HUES64 (cell line): ENCODE measurements around the gene IRF1.
A peak's percentile ranks its signal among the peaks of the same experiment; 100 is the strongest.
"Not testable (repeated sequence)": the region's sequence is repeated elsewhere in the genome, so short reads cannot be mapped to it uniquely, and the experiment has no call there.

ENCODE experiments used
- H3K27ac ChIP-seq: 2 replicates; pipeline ENCODE4 v1.7.0; 2013; ENCODE audit warnings: low read depth, low read length, inconsistent platforms
- H3K27me3 ChIP-seq: 2 replicates; pipeline ENCODE4 v1.6.1; 2013; ENCODE audit warnings: mild to moderate bottlenecking, low read length; ENCODE audit not compliant: insufficient read depth
- H3K36me3 ChIP-seq: 2 replicates; pipeline ENCODE4 v1.6.1; 2013; ENCODE audit warnings: mild to moderate bottlenecking, low read length; ENCODE audit not compliant: insufficient read depth
- H3K4me1 ChIP-seq: 2 replicates; pipeline ENCODE4 v1.6.1; 2013; ENCODE audit warnings: mild to moderate bottlenecking, low read length, moderate library complexity; ENCODE audit not compliant: insufficient read depth
- H3K4me3 ChIP-seq: 2 replicates; pipeline ENCODE4 v1.5.1; 2013; ENCODE audit warnings: mild to moderate bottlenecking, low read length, moderate library complexity
- H3K9ac ChIP-seq: 2 replicates; pipeline ENCODE4 v1.6.1; 2013; ENCODE audit warnings: mild to moderate bottlenecking, low read depth, low read length
- H3K9me3 ChIP-seq: 2 replicates; pipeline ENCODE4 v1.6.1; 2013; ENCODE audit warnings: low read depth, low read length; ENCODE audit not compliant: insufficient read depth
- WGBS: fragments of 150-250, 120-280 bp; methylation state at CpG from one replicate; pipeline ENCODE4 v1.1.7; 2013; ENCODE audit warnings: missing lambda C conversion rate; 5-methylcytosine and 5-hydroxymethylcytosine counted together

The IRF1 gene

DNA sequence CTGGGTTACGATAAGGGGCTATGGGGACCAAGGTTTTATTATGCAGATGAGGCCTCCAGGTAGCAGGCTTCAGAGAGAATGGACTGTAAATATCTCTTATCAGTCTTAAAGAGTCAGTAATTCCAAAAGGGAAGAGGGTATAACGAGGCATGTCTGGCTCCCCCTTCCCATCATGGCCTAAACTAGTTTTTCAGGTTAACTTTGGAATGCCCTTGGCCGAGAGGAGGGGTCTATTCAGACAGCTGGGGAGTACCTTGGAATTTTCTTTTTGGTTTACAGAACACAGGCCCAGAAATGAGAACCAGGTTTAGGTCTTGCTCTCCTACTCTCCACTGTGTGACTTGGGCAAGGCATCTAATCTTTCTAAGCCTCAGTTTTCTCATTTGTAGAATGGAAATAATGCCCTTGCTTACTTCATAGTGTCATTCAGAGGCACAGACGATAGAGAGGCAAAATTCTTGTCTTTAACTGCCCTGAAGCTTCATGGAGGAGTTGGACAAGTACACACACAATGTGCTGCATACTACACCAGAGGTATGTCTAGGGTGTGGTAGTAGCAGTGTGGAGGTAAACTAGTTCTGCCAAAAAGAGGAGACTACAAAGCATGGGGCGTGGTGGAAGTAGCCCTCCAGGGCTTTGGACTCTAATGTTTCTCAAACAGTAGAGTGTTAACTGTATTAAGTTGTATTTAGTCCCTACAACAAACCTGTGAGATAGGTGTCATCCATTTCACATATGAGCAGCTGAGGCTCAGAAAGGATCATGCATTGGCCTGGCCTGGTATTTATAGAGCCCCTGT, 45.5 kb downstream of the IRF1 start:
- Histone ChIP-seq H3K4me3 (no peak overlapping the region), H3K4me1 (peaks cover 22% of the 10 kb centered on the region), H3K27me3 (no peaks in the 10 kb centered on the region), H3K27ac (peak overlapping the region; percentile 30; the same call in 1 of the 2 replicates), H3K9ac (no peak overlapping the region), H3K36me3 (no peaks in the 10 kb centered on the region), H3K9me3 (no peaks in the 10 kb centered on the region)
- WGBS = 75% methylated on average over 5 of the region's 5 CpGs

GRCh38 chr5:132444061-132444460, 46.5 kb downstream of the IRF1 start:
- WGBS = 86% methylated on average over 7 of the region's 7 CpGs
- H3K27ac ChIP-seq = no peak overlapping the region

DNA sequence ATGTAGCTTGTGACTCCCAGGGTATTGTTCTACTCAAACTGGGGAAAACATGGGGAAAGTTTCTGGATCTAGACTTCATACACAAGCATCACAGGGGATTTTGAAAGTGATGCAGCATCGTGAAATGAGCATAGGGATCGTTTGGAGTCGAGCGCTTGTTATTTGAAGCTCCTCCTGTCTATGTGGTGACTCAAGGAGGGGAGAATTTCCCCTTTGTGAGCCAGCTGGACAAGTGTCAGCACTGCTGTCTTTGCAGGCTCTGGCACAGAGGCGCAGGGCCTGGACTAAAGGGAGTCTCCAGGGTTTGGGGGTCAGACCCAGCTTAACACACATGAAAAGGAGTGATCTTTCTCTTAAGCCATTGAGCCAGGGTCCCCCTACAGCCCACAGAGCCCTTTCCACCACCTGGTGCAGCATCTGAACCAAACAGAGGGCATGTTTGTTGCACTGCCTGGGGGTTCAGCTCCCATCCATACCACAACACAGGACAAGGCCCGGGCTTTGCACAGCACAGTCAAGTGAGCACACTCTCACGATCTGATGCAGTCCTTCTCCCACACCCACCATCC, 51.0 kb downstream of the IRF1 start:
- Histone ChIP-seq H3K36me3 (no peaks in the 10 kb centered on the region), H3K9me3 (no peaks in the 10 kb centered on the region), H3K27me3 (no peaks in the 10 kb centered on the region), H3K27ac (no peak overlapping the region), H3K9ac (no peak overlapping the region), H3K4me3 (no peak overlapping the region), H3K4me1 (peaks cover 16% of the 10 kb centered on the region)
- 94% methylated on average over 7 of the region's 7 CpGs for WGBS

More at GRCh38 chr5:132444061-132444460, 46.5 kb downstream of the IRF1 start:
- no peak overlapping the region for H3K4me3 ChIP-seq
- H3K9me3 ChIP-seq = no peaks in the 10 kb centered on the region
- H3K9ac ChIP-seq = no peak overlapping the region
- no peaks in the 10 kb centered on the region for H3K27me3 ChIP-seq
- peaks cover 22% of the 10 kb centered on the region for H3K4me1 ChIP-seq
- no peaks in the 10 kb centered on the region for H3K36me3 ChIP-seq

- no peaks in the 10 kb centered on the region for H3K27me3 ChIP-seq
- H3K9ac ChIP-seq = no peak overlapping the region
- H3K4me3 ChIP-seq = no peak overlapping the region
- H3K27ac ChIP-seq = no peak overlapping the region
- WGBS = 91% methylated on average over 4 of the region's 4 CpGs
- peaks cover 11% of the 10 kb centered on the region for H3K4me1 ChIP-seq
- H3K9me3 ChIP-seq = no peaks in the 10 kb centered on the region
- H3K36me3 ChIP-seq = no peaks in the 10 kb centered on the region
Observed at GRCh38 chr5:132438917-132439316, 51.7 kb downstream of the IRF1 start.

DNA sequence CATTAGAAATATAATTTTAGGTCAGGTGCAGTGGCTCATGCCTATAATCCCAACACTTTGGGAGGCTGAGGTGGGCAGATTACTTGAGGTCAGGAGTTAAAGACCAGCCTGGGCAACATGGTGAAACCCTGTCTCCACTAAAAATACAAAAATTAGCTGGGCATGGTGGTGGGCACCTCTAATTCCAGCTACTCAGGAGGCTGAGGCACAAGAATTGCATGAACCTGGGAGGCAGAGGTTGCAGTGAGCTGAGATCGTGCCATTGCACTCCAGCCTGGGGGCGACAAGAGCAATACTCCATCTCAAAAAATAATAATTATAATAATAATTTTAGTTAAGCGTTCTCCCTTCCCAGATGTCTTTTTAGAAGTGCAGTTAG, 52.3 kb downstream of the IRF1 start:
- WGBS = 86% methylated on average over 1 of the region's 3 CpGs
- peaks cover 11% of the 10 kb centered on the region for H3K4me1 ChIP-seq
- H3K4me3 ChIP-seq, H3K27ac ChIP-seq, H3K36me3 ChIP-seq, H3K27me3 ChIP-seq, H3K9ac ChIP-seq, H3K9me3 ChIP-seq: not testable (repeated sequence)

DNA sequence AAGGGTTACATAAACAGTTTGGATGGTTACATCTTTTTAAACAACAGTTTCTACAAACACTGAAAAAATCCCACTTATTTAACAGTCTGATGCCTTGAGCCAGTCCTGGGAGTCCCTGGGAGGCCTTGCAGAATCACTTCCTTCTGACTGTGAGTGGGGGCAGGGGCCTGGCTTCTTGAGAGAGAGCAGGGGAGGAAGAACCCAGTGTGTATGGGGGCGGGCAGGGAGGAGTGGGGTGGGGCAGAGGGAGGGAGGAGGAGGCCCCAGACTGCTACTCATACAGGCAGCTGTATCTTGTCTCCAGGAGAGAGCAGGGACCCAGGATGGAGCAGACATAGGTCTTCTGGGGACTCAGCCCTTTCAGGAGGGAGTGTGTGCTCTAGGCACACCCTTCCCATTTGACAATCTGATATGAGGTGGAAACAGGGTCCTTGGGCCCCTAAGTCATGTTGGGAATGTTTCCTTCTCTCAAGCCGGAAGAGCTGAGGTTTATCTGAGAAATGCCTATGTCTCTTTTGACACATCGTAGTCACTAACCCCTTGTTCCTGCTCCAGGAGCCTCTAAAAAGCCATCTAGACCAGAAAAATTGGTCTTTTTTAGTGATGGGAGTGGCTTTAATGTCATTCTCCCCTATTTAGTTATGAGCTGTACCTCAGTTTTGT, 52.8 kb downstream of the IRF1 start:
- WGBS = 60% methylated on average over 3 of the region's 3 CpGs
- H3K9me3 ChIP-seq = no peaks in the 10 kb centered on the region
- no peak overlapping the region for H3K9ac ChIP-seq
- H3K4me3 ChIP-seq = no peak overlapping the region
- H3K36me3 ChIP-seq = no peaks in the 10 kb centered on the region
- H3K4me1 ChIP-seq = peaks cover 11% of the 10 kb centered on the region
- no peak overlapping the region for H3K27ac ChIP-seq
- no peaks in the 10 kb centered on the region for H3K27me3 ChIP-seq

- Histone ChIP-seq H3K4me3 (no peak overlapping the region), H3K27ac (no peak overlapping the region), H3K4me1 (peaks cover 11% of the 10 kb centered on the region), H3K9ac (no peak overlapping the region), H3K27me3 (no peaks in the 10 kb centered on the region), H3K9me3 (no peaks in the 10 kb centered on the region), H3K36me3 (no peaks in the 10 kb centered on the region)
- 87% methylated on average over 3 of the region's 3 CpGs for WGBS
Observed at GRCh38 chr5:132436936-132437335, 53.6 kb downstream of the IRF1 start.

DNA sequence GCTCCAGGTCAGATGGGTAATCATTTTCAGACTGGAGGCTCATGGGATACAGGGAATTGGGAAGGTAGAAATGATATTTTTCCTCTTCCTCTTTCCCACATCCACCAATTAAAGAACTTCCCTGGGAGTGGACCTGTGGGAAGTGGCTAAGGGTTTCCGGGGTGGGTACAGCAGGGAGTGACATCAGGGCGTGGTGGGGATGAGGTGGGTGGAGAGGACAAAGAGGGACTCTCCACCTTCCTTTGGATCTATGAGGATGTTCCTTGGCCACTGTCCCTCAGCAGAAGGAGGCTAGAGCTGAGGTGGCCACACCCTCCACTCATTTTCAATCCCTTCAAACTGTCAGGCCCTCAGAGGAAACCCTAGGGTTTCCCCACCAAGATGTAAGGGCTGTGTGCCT, 54.7 kb downstream of the IRF1 start:
- whole genome bisulfite sequencing = 74% methylated on average over 2 of the region's 2 CpGs
- H3K4me1 ChIP-seq = peaks cover 11% of the 10 kb centered on the region

GRCh38 chr5:132435447-132435846, 55.1 kb downstream of the IRF1 start:
- Histone ChIP-seq H3K9ac (no peak overlapping the region), H3K4me3 (no peak overlapping the region), H3K27ac (no peak overlapping the region), H3K9me3 (no peaks in the 10 kb centered on the region), H3K27me3 (no peaks in the 10 kb centered on the region), H3K36me3 (no peaks in the 10 kb centered on the region), H3K4me1 (peaks cover 11% of the 10 kb centered on the region)
- 96% methylated on average over 2 of the region's 2 CpGs for WGBS

More for the DNA sequence above, 54.7 kb downstream of the IRF1 start:
- Histone ChIP-seq H3K27me3 (no peaks in the 10 kb centered on the region), H3K9ac (no peak overlapping the region), H3K27ac (no peak overlapping the region), H3K4me3 (no peak overlapping the region), H3K9me3 (no peaks in the 10 kb centered on the region), H3K36me3 (no peaks in the 10 kb centered on the region)

DNA sequence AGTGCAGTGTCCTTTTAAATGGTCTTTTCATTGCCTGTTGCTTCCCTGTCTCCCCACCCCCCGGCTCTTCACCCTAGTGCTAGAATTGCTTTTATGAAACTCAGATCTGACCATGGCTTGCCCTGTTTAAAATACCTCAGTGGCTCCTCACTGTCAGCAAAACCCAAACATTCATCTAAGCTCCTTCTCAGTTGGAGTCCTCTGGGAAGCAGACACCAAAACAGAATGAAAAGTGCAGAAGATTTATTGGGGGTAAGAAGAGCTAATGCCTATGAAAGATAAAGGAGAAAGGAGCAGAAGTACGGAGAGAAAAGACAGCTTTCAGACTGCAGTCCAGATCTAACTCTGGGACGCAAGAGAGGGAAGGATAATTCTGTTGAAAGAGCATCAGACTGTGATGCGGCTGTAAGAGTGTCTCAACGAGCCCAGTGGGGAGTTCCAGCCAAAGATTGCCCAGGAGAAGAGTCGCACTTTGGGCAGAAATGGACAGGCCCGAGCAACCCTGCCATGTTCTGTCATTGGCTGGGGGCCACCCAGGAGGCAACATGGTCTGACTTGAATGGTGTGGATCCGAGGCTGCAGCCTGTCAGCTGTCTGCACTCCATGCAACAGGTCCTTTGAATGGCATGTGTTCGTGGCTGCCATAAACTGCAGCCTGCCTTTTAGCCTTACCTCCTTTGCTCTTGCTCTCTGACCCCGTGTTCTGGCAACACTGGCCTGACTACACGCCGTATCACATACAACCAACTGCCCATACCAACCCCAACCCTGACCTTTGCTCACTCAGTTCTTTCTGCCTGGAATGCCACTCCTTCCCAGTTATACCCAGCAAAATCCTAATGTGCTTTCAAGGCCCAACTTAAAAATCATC, 55.9 kb downstream of the IRF1 start:
- Histone ChIP-seq H3K27ac (no peak overlapping the region), H3K27me3 (no peaks in the 10 kb centered on the region), H3K36me3 (no peaks in the 10 kb centered on the region), H3K9me3 (no peaks in the 10 kb centered on the region), H3K4me3 (no peak overlapping the region), H3K4me1 (peaks cover 11% of the 10 kb centered on the region), H3K9ac (no peak overlapping the region)
- WGBS = 78% methylated on average over 12 of the region's 12 CpGs

DNA sequence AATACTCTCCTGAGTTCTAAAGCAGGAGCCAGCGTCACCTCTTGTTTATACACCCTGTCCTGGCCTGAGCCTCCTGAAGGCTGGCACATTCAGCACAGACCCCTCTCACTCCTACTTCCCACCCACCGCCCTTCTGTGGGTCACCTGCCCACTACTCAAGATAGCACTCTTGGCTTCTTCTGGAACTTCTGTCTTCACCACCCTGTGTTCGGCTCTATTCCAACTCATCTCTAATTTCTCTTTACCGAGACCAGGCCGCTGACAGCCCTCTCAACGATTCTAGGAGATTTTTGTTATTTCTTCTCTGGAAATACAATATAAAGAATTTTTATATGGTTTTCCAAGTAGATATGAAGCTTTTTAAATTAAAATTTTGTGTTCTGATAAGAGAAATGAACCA, 57.4 kb downstream of the IRF1 start:
- WGBS = 96% methylated on average over 5 of the region's 6 CpGs
- no peak overlapping the region for H3K27ac ChIP-seq
- no peak overlapping the region for H3K9ac ChIP-seq
- H3K27me3 ChIP-seq = no peaks in the 10 kb centered on the region
- H3K9me3 ChIP-seq = no peaks in the 10 kb centered on the region
- H3K4me1 ChIP-seq = peaks cover 14% of the 10 kb centered on the region
- H3K36me3 ChIP-seq = no peaks in the 10 kb centered on the region
- no peak overlapping the region for H3K4me3 ChIP-seq
